ENCODE results near the gene LIG3. TPM values are rescaled to one million over a fixed set of nuclear protein-coding genes. Genes with fewer than 3 reads are reported as not detected.

The LIG3 gene
- total RNA-seq = 30.8 and 47.9 TPM in 2 replicates

DNA sequence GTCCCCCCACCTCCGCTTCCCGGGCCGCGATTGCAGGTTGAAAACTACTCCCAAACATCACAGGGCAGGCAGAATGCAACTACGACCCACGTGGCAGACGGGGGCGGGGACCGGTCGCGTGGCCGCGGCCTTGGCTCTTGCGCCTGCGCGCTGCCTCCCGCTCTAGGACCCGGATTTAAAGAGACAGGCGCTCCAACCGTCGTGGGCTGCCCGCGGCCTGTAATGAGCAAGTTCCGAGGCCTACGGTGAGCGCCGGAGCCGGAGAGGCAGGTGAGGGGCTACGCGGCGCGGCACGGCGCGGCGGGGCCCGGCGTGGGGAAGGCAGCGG lies at the start of gene LIG3:
LIG3 (plus strand) TSS at position 160 of the 328 bp plus-strand sequence. CDS start 2,494 bp downstream, outside the sequence.

GRCh38 chr17:34961093-34961911 lies 19.0 kb upstream of the LIG3 start, which contains the start of the genes CCT6B and ZNF830:
Gene CCT6B, minus strand, starts transcription at chr17:34961460. Its CDS starts 67 bp downstream, at chr17:34961393.
Gene ZNF830, plus strand, starts transcription at chr17:34961540. Its CDS starts 27 bp downstream, at chr17:34961567.

Other genes with a start within 250 kb of the LIG3 start
- gene CCT6B, start 19.1 kb upstream of the LIG3 start, total RNA-seq = 3.0 and 3.2 TPM in 2 replicates
- 8.1 and 9.1 TPM in 2 replicates for gene ZNF830, start 19.0 kb upstream of the LIG3 start, total RNA-seq
- gene RFFL, start 83.2 kb downstream of the LIG3 start, total RNA-seq = 11.7 and 16.1 TPM in 2 replicates
- gene RAD51D, start 139.3 kb downstream of the LIG3 start, total RNA-seq = 19.7 and 21.4 TPM in 2 replicates
- not detected in 2 replicates for gene FNDC8, start 141.1 kb downstream of the LIG3 start, total RNA-seq
- 17.4 and 19.2 TPM in 2 replicates for gene NLE1, start 161.8 kb downstream of the LIG3 start, total RNA-seq
- gene UNC45B, start 167.3 kb downstream of the LIG3 start, total RNA-seq = not detected in 2 replicates
- not detected in 2 replicates for gene SLC35G3, start 213.9 kb downstream of the LIG3 start, total RNA-seq

Data from hair follicle dermal papilla cell (primary cell).